Middle frontal gyrus (tissue), 1 donor: ENCODE results near the gene CLEC18B.
"Not testable (repeated sequence)": the region's sequence is repeated elsewhere in the genome, so short reads cannot be mapped to it uniquely, and the experiment has no call there.

Experiments
- DNase-seq: peaks from one replicate; pipeline ENCODE4 v3.0.0-alpha.2; 2015; ENCODE audit warnings: low spot score; ENCODE audit errors: extremely low spot score

CLEC18B gene

GRCh38 chr16:74420612-74421481 lies at the start of gene CLEC18B:
TSS of gene CLEC18B (minus strand) at chr16:74421478. CDS start at chr16:74421270, 208 bp downstream.
- DNase-seq: not testable (repeated sequence)

GRCh38 chr16:74469946-74470478 lies 48.7 kb upstream of the CLEC18B start:
- DNase-seq: no peak

GRCh38 chr16:74468807-74469525 lies 47.7 kb upstream of the CLEC18B start:
- no peak for DNase-seq

GRCh38 chr16:74466872-74467271 lies 45.6 kb upstream of the CLEC18B start:
- DNase-seq: no peak

GRCh38 chr16:74465851-74466685 lies 44.8 kb upstream of the CLEC18B start:
- no peak for DNase-seq

- DNase-seq: no peak
Observed at GRCh38 chr16:74465281-74465680, 44.0 kb upstream of the CLEC18B start.

GRCh38 chr16:74463888-74464287 lies 42.6 kb upstream of the CLEC18B start:
- DNase-seq: no peak

GRCh38 chr16:74462361-74462760 lies 41.1 kb upstream of the CLEC18B start:
- no peak for DNase-seq

- DNase-seq: no peak
Observed at GRCh38 chr16:74461826-74462225, 40.5 kb upstream of the CLEC18B start.

- no peak for DNase-seq
Observed at GRCh38 chr16:74460542-74460941, 39.3 kb upstream of the CLEC18B start.

- DNase-seq: no peak
Observed at GRCh38 chr16:74456290-74456625, 35.0 kb upstream of the CLEC18B start.

- DNase-seq: no peak
Observed at GRCh38 chr16:74455619-74456289, 34.5 kb upstream of the CLEC18B start.

- no peak for DNase-seq
Observed at GRCh38 chr16:74455213-74455612, 33.9 kb upstream of the CLEC18B start.

- no peak for DNase-seq
Observed at GRCh38 chr16:74451951-74452758, 30.9 kb upstream of the CLEC18B start.

- no peak for DNase-seq
Observed at GRCh38 chr16:74450967-74451760, 29.9 kb upstream of the CLEC18B start.

- no peak for DNase-seq
Observed at GRCh38 chr16:74450236-74450635, 29.0 kb upstream of the CLEC18B start.

- DNase-seq: no peak
Observed at GRCh38 chr16:74449470-74449869, 28.2 kb upstream of the CLEC18B start.

- DNase-seq: no peak
Observed at GRCh38 chr16:74448990-74449389, 27.7 kb upstream of the CLEC18B start.

GRCh38 chr16:74447578-74447977 lies 26.3 kb upstream of the CLEC18B start:
- no peak for DNase-seq
